Chondrocyte (in vitro differentiated cells): ENCODE results near the gene YPEL3. TPM values are rescaled to one million over a fixed set of nuclear protein-coding genes. Genes with fewer than 3 reads are reported as not detected.

Source experiments
- DNase-seq: peaks from one replicate; pipeline ENCODE4 v3.0.0; 2021; ENCODE audit warnings: mixed read lengths, low spot score
- H3K27ac Mint-ChIP-seq: one replicate; pipeline ENCODE4 v1.8.0; 2021; ENCODE audit warnings: mild to moderate bottlenecking, moderate library complexity, mixed read lengths; ENCODE audit not compliant: unreplicated experiment
- H3K27me3 Mint-ChIP-seq: 2 replicates; pipeline ENCODE4 v1.8.0; 2021; ENCODE audit warnings: low read depth, mixed read lengths
- H3K36me3 Mint-ChIP-seq: 2 replicates; pipeline ENCODE4 v1.8.0; 2021; ENCODE audit warnings: low read depth, mixed read lengths
- H3K4me1 Mint-ChIP-seq: 2 replicates; pipeline ENCODE4 v1.8.0; 2021; ENCODE audit warnings: low read depth, mild to moderate bottlenecking, mixed read lengths
- H3K4me3 Mint-ChIP-seq: one replicate; pipeline ENCODE4 v1.8.0; 2021; ENCODE audit warnings: mild to moderate bottlenecking, moderate library complexity, mixed read lengths; ENCODE audit not compliant: unreplicated experiment
- H3K9me3 Mint-ChIP-seq: 2 replicates; pipeline ENCODE4 v1.8.0; 2021; ENCODE audit warnings: low read depth, mixed read lengths
- total RNA-seq: library from RNA; stranded (reverse); gene quantifications from 3 replicates; pipeline ENCODE4 v1.2.1, GENCODE V29; 2021
- TF ChIP-seq, protein P1 (sequence below): fragments of 200-600 bp; sonication (generic); IDR thresholded peaks from 2 replicates; pipeline ENCODE4 v1.5.0; 2021; ENCODE audit warnings: antibody characterized with exemption, mild to moderate bottlenecking, moderate library complexity

YPEL3 gene
- total RNA-seq, 1 donor from 2014 or later = 23.3 TPM

DNA sequence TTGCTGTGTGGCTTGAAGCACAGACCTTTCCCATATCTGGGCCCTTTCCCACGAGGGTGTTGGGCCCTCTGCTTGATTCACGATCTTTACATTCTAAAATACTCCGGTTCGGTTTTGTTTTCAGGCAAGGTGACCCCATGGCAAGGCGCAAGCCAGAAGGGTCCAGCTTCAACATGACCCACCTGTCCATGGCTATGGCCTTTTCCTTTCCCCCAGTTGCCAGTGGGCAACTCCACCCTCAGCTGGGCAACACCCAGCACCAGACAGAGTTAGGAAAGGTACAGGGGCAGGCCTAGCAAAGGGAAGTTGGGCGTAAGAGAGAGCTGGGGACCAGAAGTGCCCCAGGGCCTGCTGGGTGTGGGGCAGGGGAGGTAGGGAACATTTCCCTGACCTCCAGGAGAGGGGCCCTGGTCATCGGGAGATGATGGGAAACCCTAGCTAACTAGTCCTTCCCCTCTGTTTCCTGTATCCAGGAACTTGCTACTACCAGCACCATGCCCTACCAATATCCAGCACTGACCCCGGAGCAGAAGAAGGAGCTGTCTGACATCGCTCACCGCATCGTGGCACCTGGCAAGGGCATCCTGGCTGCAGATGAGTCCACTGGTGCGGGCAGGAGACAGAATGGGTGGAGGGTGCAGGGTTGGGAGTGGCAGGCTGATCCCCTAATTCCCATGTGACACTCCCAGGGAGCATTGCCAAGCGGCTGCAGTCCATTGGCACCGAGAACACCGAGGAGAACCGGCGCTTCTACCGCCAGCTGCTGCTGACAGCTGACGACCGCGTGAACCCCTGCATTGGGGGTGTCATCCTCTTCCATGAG, 29.0 kb downstream of the YPEL3 start:
- TF ChIP-seq, protein P1, sequence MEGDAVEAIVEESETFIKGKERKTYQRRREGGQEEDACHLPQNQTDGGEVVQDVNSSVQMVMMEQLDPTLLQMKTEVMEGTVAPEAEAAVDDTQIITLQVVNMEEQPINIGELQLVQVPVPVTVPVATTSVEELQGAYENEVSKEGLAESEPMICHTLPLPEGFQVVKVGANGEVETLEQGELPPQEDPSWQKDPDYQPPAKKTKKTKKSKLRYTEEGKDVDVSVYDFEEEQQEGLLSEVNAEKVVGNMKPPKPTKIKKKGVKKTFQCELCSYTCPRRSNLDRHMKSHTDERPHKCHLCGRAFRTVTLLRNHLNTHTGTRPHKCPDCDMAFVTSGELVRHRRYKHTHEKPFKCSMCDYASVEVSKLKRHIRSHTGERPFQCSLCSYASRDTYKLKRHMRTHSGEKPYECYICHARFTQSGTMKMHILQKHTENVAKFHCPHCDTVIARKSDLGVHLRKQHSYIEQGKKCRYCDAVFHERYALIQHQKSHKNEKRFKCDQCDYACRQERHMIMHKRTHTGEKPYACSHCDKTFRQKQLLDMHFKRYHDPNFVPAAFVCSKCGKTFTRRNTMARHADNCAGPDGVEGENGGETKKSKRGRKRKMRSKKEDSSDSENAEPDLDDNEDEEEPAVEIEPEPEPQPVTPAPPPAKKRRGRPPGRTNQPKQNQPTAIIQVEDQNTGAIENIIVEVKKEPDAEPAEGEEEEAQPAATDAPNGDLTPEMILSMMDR = no peak
- no peak for DNase-seq
- Mint-ChIP-seq H3K27ac (peak overlapping the region; percentile 94), H3K4me1 (peaks cover 50% of the 10 kb centered on the region), H3K36me3 (peaks cover 32% of the 10 kb centered on the region), H3K9me3 (no peaks in the 10 kb centered on the region), H3K27me3 (no peaks in the 10 kb centered on the region), H3K4me3 (peak overlapping the region; percentile 93)

DNA sequence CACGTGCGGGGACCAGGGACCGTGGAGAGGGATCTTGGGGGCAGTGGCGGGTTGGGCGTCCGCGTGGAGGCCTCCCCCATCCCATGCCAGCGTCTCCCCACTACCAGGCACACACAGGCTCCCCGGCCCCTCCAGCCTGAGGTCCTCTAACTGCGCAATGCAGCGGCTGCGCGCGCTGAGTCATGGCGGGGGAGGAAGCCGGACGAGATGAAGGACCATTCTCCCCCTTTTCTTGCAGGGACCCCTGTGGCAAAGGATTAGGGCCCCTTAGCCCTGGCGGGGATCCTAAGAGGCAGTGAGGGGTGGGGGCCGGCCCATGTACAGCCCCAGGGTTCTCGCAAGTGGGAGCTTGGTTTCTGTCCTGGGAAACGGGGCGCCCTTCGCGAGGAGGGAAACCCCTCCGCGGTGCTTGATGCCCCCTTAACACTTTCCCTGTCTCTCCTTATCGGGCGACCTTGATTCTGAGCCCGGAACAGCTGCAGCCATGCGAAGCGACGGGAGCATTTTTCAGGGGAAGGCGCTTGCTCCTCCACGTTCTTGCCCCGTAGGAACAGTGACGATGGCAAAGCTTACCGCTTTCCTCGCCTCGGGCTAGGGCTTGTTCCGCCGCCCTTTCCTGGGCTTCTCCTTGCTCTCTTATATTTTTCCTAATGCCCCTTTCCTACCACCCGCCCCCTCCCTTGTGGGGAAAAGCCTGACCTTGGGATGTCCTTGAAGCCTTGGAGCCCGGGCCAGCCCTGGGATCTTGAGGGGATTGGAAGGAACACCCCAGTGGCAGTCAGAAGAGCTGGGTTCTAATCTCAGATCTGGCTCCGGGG, 29.9 kb downstream of the YPEL3 start:
- peaks cover 28% of the 10 kb centered on the region for H3K36me3 Mint-ChIP-seq
- H3K9me3 Mint-ChIP-seq = no peaks in the 10 kb centered on the region
- H3K27me3 Mint-ChIP-seq = no peaks in the 10 kb centered on the region
- H3K4me3 Mint-ChIP-seq = peak overlapping the region; percentile 93
- TF ChIP-seq, protein P1 = no peak
- peak overlapping the region; percentile 94 for H3K27ac Mint-ChIP-seq
- no peak for DNase-seq
- peaks cover 50% of the 10 kb centered on the region for H3K4me1 Mint-ChIP-seq

DNA sequence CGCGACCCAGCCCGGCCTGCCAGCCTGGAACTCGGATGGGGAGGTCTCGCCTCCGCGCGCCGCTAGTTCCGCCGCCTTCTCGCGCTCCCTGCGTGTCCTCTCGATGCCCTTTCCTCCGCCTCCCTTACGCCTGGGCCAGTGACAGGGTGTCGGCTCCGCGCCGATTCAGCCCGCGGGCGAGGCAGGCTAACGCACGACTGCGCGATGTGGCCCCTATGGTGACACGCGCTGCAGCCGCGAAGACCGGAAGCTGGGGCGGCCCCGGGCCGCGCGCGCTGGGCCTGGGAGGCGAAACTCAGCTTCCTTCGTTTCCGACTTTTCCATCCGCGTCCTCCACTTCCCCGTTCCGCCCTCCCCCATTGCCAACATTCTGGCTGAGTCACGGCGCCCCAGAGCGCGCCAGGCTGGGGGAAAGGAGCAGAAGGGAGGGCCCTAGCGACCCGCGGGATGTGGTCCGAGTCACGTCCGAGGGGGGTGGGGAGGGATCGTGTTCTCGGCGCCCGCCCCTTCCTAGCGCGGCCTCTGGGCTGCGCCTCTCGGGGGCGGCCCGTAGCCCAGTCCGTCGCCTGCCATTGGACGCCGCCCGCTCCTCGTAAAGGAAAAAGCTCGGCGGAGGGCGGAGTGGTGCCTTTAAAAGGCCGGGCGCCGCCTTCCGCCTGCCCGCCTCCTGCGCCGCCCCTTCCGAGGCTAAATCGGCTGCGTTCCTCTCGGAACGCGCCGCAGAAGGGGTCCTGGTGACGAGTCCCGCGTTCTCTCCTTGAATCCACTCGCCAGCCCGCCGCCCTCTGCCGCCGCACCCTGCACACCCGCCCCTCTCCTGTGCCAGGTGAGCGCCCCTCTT, 30.7 kb downstream of the YPEL3 start, which contains the start of gene ALDOA:
TSS of gene ALDOA (plus strand) at position 659 of the 841 bp plus-strand sequence. CDS start 1,138 bp downstream, outside the sequence.
- TF ChIP-seq, protein P1 = peak; percentile 1
- Mint-ChIP-seq H3K9me3 (no peaks in the 10 kb centered on the region), H3K4me3 (peak within 1 kb of the TSS; percentile 93), H3K27ac (peak within 1 kb of the TSS; percentile 98), H3K4me1 (peaks cover 48% of the 10 kb centered on the region), H3K36me3 (peaks cover 28% of the 10 kb centered on the region), H3K27me3 (no peaks in the 10 kb centered on the region)
- peak; percentile 99 for DNase-seq

DNA sequence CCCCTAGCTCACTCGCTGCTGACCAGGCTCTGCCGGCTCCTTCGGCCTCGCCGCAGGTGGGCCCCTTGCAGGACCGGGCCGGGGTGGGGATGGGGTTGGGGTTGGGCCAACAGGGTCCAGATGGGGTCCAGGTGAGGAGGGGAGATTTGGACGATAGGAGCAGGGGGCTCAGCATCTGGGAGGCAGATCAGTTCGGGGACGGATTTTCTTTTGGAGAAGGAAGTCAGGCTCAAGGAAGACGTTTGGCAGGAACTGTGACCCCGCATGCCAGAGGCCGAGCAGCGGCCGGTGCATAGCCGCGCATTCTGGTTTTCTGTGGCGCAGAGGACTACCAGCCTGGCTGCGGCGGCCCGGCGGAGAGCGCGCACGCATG, 31.3 kb downstream of the YPEL3 start:
- Mint-ChIP-seq H3K27me3 (no peaks in the 10 kb centered on the region), H3K27ac (peak overlapping the region; percentile 98), H3K9me3 (no peaks in the 10 kb centered on the region), H3K4me1 (peaks cover 42% of the 10 kb centered on the region), H3K36me3 (peaks cover 25% of the 10 kb centered on the region), H3K4me3 (peak overlapping the region; percentile 93)
- TF ChIP-seq, protein P1 = no peak
- DNase-seq = no peak
